ENCODE data around the gene ADD1. TPM values are rescaled to one million over a fixed set of nuclear protein-coding genes. Genes with fewer than 3 reads are reported as not detected.

Gene ADD1
- polyA plus RNA-seq, 1 donor (not counting 4 experiments of a cell fraction or from before 2014, with no cell fraction given): 109 TPM

- Histone ChIP-seq H3K27ac (ENCODE audit: control insufficient read depth, insufficient read depth, low read length) (no peak overlapping the region), H3K4me2 (ENCODE audit: control insufficient read depth, extremely low read depth, insufficient read depth, low read depth, low read length) (no peak overlapping the region), H3K4me1 (ENCODE audit: control insufficient read depth, extremely low read depth, insufficient read depth, low read length) (peaks cover 12% of the 10 kb centered on the region), H4K20me1 (ENCODE audit: control insufficient read depth, extremely low read depth, insufficient read depth, low read length) (peaks cover 16% of the 10 kb centered on the region), H3K4me3 (ENCODE audit: control insufficient read depth in 2 of 3, extremely low read depth in 1 of 3, insufficient read depth in 2 of 3, low read depth in 1 of 3, low read length in 3 of 3) (no peak overlapping the region), H3K9ac (ENCODE audit: control insufficient read depth, extremely low read depth, insufficient read depth, low read length) (no peak overlapping the region), H3K9me3 (ENCODE audit: control insufficient read depth, low read depth, low read length) (no peaks in the 10 kb centered on the region), H3K9me1 (ENCODE audit: control insufficient read depth, extremely low read depth, insufficient read depth, low read length) (peaks cover 4% of the 10 kb centered on the region), H3K36me3 (ENCODE audit: control insufficient read depth in 2 of 2, extremely low read depth in 1 of 2, insufficient read depth in 2 of 2, low read length in 2 of 2) (peaks cover 0 to 2% of the 10 kb centered on the region in 2 experiments), H2AFZ (ENCODE audit: control insufficient read depth, low read length) (no peak overlapping the region), H3K27me3 (ENCODE audit: control insufficient read depth, extremely low read depth, insufficient read depth, low read length) (no peaks in the 10 kb centered on the region), H3K79me2 (ENCODE audit: control insufficient read depth, insufficient read depth, low read length) (peaks cover 95% of the 10 kb centered on the region)
- no peak for FAIRE-seq
- dilution Hi-C loops (cut with MboI; ENCODE audit: extremely low pct_ligation_motif_present, low sequenced_read_pairs): no loop called here
- DNase-seq (ENCODE audit: low read depth, low spot score): no peak
- TF ChIP-seq CTCF (optimal IDR thresholded peaks at IDR 0.05 in 1 of 3, IDR thresholded peaks at IDR 0.05 in 1 of 3, conservative IDR thresholded peaks at IDR 0.05 in 1 of 3; ENCODE audit: extremely low read depth in 1 of 3, insufficient read depth in 2 of 3, low read length in 3 of 3) (no peak), EZH2 (IDR thresholded peaks at IDR 0.05; ENCODE audit: low read length) (no peak)
These were observed 15.9 kb downstream of the ADD1 start for GRCh38 chr4:2859514-2859913.

- TF ChIP-seq CTCF (optimal IDR thresholded peaks at IDR 0.05 in 1 of 3, IDR thresholded peaks at IDR 0.05 in 1 of 3, conservative IDR thresholded peaks at IDR 0.05 in 1 of 3; ENCODE audit: extremely low read depth in 1 of 3, insufficient read depth in 2 of 3, low read length in 3 of 3) (no peak), EZH2 (IDR thresholded peaks at IDR 0.05; ENCODE audit: low read length) (no peak)
- no peaks in the 10 kb centered on the region for H3K9me3 ChIP-seq (ENCODE audit: control insufficient read depth, low read depth, low read length)
- peaks cover 4% of the 10 kb centered on the region for H3K9me1 ChIP-seq (ENCODE audit: control insufficient read depth, extremely low read depth, insufficient read depth, low read length)
- dilution Hi-C loops (cut with MboI; ENCODE audit: extremely low pct_ligation_motif_present, low sequenced_read_pairs): no loop called here
- peaks cover 12% of the 10 kb centered on the region for H3K4me1 ChIP-seq (ENCODE audit: control insufficient read depth, extremely low read depth, insufficient read depth, low read length)
- no peak overlapping the region for H3K4me3 ChIP-seq (ENCODE audit: control insufficient read depth in 2 of 3, extremely low read depth in 1 of 3, insufficient read depth in 2 of 3, low read depth in 1 of 3, low read length in 3 of 3)
- no peak overlapping the region for H3K27ac ChIP-seq (ENCODE audit: control insufficient read depth, insufficient read depth, low read length)
- H4K20me1 ChIP-seq (ENCODE audit: control insufficient read depth, extremely low read depth, insufficient read depth, low read length): peaks cover 17% of the 10 kb centered on the region
- H3K27me3 ChIP-seq (ENCODE audit: control insufficient read depth, extremely low read depth, insufficient read depth, low read length): no peaks in the 10 kb centered on the region
- DNase-seq (ENCODE audit: low read depth, low spot score) (no peak), FAIRE-seq (no peak)
- no peaks in the 10 kb centered on the region for H3K36me3 ChIP-seq (ENCODE audit: control insufficient read depth in 2 of 2, extremely low read depth in 1 of 2, insufficient read depth in 2 of 2, low read length in 2 of 2)
- H3K4me2 ChIP-seq (ENCODE audit: control insufficient read depth, extremely low read depth, insufficient read depth, low read depth, low read length): no peak overlapping the region
- H3K9ac ChIP-seq (ENCODE audit: control insufficient read depth, extremely low read depth, insufficient read depth, low read length): no peak overlapping the region
- H2AFZ ChIP-seq (ENCODE audit: control insufficient read depth, low read length): no peak overlapping the region
- peaks cover 95% of the 10 kb centered on the region for H3K79me2 ChIP-seq (ENCODE audit: control insufficient read depth, insufficient read depth, low read length)
These were observed 17.0 kb downstream of the ADD1 start for GRCh38 chr4:2860391-2861348.
